Measurements from ENCODE around the gene FAM98B. TPM values are rescaled to one million over a fixed set of nuclear protein-coding genes. Genes with fewer than 3 reads are reported as not detected.
A peak's percentile ranks its signal among the peaks of the same experiment; 100 is the strongest.

FAM98B gene
- total RNA-seq, 1 experiment from 2014 or later = 50.0 TPM

DNA sequence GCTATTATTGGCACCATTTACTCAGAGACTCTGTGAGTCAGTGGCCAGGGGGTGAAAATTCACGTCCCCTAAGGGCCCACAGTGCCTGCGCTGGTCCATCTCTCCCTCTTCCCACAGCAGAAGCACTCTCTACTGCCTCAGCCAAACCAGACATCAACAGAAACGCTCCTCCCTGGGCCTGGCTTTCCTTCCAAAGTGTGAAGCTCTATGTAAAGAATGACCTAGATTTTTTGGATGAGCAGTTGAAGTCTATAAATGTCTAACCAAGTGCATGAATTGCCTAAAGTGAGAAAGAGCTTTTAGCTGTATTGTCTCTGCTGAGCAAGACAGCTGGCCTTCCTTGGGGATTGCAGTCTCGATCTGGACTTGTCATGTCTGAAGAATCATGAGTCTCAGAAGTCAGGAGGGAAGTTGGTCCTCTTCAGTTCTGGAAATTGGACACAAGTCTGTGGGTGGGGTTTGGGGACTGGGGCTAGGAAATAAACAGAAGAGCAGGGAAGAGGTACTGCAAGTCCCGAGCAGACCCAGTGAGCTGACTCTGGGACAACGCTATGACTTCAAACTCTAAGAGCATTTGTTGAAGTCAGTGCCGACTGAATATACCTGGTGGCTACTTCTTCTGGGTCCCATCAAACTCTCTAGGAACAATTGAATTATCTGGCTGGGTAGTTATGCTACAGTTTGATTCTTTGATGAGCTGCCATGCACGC is 81.7 kb downstream of the FAM98B start:
- no peaks in the 10 kb centered on the region for H3K23me2 ChIP-seq (ENCODE audit: insufficient read length, low read depth, low read length, poor library complexity, severe bottlenecking)
- no CpG with 5 or more reads among the region's 8 CpGs for WGBS (ENCODE audit: extremely low coverage, insufficient read length, low lambda C conversion rate)
- DNase-seq = no peak
- H3K4me1 Mint-ChIP-seq = peaks cover 0 to 7% of the 10 kb centered on the region in 2 experiments; a peak in 2 of 4 replicates
- H4K8ac ChIP-seq (replicated peaks; ENCODE audit: insufficient read length, low read depth, low read length) = no peak overlapping the region
- H3K4me2 ChIP-seq (ENCODE audit: insufficient read depth, insufficient read length, low read length) = no peak overlapping the region
- H3K4me3 Mint-ChIP-seq = no peak overlapping the region
- no peaks in the 10 kb centered on the region for H3K9me3 Mint-ChIP-seq
- H2BK120ac ChIP-seq (ENCODE audit: low read depth, low read length, poor library complexity, severe bottlenecking) = no peak overlapping the region
- no peak overlapping the region for H3K4ac ChIP-seq (ENCODE audit: low read depth, low read length)
- H3K27ac Mint-ChIP-seq = peak overlapping the region in 1 of 3 experiments; percentile 48; a peak in 1 of 7 replicates
- H3T11ph ChIP-seq (ENCODE audit: low read length) = no peak overlapping the region
- no peak overlapping the region for H3K56ac ChIP-seq (ENCODE audit: insufficient read length, low read depth, low read length)
- H3K36me3 Mint-ChIP-seq (ENCODE audit: insufficient read depth in 1 of 3, low read depth in 3 of 3) = no peaks in the 10 kb centered on the region
- H3K9ac ChIP-seq (ENCODE audit: extremely low read depth, insufficient read length, low read length) = no peak overlapping the region
- H3K14ac ChIP-seq (ENCODE audit: insufficient read depth, low read length) = no peak overlapping the region
- no peaks in the 10 kb centered on the region for H3K27me3 Mint-ChIP-seq (ENCODE audit: low read depth)
- no peak overlapping the region for H2BK5ac ChIP-seq (ENCODE audit: insufficient read length, low read length)
- no peaks in the 10 kb centered on the region for H3K79me1 ChIP-seq (ENCODE audit: insufficient read depth, low read depth, low read length, poor library complexity, severe bottlenecking)
- H2BK15ac ChIP-seq (ENCODE audit: low read depth, low read length) = no peak overlapping the region
- TF ChIP-seq, protein P1, sequence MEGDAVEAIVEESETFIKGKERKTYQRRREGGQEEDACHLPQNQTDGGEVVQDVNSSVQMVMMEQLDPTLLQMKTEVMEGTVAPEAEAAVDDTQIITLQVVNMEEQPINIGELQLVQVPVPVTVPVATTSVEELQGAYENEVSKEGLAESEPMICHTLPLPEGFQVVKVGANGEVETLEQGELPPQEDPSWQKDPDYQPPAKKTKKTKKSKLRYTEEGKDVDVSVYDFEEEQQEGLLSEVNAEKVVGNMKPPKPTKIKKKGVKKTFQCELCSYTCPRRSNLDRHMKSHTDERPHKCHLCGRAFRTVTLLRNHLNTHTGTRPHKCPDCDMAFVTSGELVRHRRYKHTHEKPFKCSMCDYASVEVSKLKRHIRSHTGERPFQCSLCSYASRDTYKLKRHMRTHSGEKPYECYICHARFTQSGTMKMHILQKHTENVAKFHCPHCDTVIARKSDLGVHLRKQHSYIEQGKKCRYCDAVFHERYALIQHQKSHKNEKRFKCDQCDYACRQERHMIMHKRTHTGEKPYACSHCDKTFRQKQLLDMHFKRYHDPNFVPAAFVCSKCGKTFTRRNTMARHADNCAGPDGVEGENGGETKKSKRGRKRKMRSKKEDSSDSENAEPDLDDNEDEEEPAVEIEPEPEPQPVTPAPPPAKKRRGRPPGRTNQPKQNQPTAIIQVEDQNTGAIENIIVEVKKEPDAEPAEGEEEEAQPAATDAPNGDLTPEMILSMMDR (conservative IDR thresholded peaks at IDR 0.05) = no peak
- no peak overlapping the region for H2AK5ac ChIP-seq (ENCODE audit: insufficient read length, low read length)
- no peaks in the 10 kb centered on the region for H3K9me3 ChIP-seq (ENCODE audit: control insufficient read depth, low read depth, low read length)
- no peak overlapping the region for H2AFZ ChIP-seq (ENCODE audit: low read length)
- H4K91ac ChIP-seq (ENCODE audit: insufficient read length, low read depth, low read length) = no peak overlapping the region
- H3K79me2 ChIP-seq (ENCODE audit: insufficient read depth, low read length) = no peaks in the 10 kb centered on the region
- H4K20me1 ChIP-seq (ENCODE audit: control insufficient read depth, insufficient read depth, insufficient read length) = no peaks in the 10 kb centered on the region
- H3K4me1 ChIP-seq (ENCODE audit: insufficient read depth, low read length) = no peaks in the 10 kb centered on the region
- no peaks in the 10 kb centered on the region for H3K27me3 ChIP-seq (ENCODE audit: insufficient read depth, low read length)
- no peak overlapping the region for H2BK20ac ChIP-seq (ENCODE audit: low read depth, low read length, poor library complexity, severe bottlenecking)
- H3K23ac ChIP-seq (ENCODE audit: insufficient read length, low read depth, low read length) = no peak overlapping the region
- no peak overlapping the region for H3K18ac ChIP-seq (ENCODE audit: insufficient read length, low read depth, low read length)
- H2BK12ac ChIP-seq (ENCODE audit: insufficient read length, low read depth, low read length) = no peak overlapping the region
- no peak overlapping the region for H3K27ac ChIP-seq (ENCODE audit: insufficient read length, low read depth, low read length)
- H4K5ac ChIP-seq (ENCODE audit: insufficient read length, low read depth, low read length) = no peak overlapping the region

Data from H9 (cell line).